HG03558 (cell line): ENCODE results near the gene TMCO4.
"Not testable (repeated sequence)": the region's sequence is repeated elsewhere in the genome, so short reads cannot be mapped to it uniquely, and the experiment has no call there.

ENCODE experiments used
- ATAC-seq: cut with Tn5 transposase; IDR thresholded peaks from one replicate; pipeline ENCODE4 v1.9.1; 2021; ENCODE audit warnings: moderate number of reproducible peaks; ENCODE audit not compliant: unreplicated experiment; ENCODE audit errors: extremely low read depth

The TMCO4 gene

GRCh38 chr1:19814244-19814661 is 14.5 kb upstream of the TMCO4 start:
- no peak for ATAC-seq

GRCh38 chr1:19813643-19813960 is 13.9 kb upstream of the TMCO4 start:
- ATAC-seq: no peak

- no peak for ATAC-seq
Observed at GRCh38 chr1:19812875-19813642, 13.3 kb upstream of the TMCO4 start.

- no peak for ATAC-seq
Observed at GRCh38 chr1:19811206-19811851, 11.6 kb upstream of the TMCO4 start.

- ATAC-seq: no peak
Observed at GRCh38 chr1:19809044-19809750, 9.5 kb upstream of the TMCO4 start.

- no peak for ATAC-seq
Observed at GRCh38 chr1:19808351-19808750, 8.6 kb upstream of the TMCO4 start.

- no peak for ATAC-seq
Observed at GRCh38 chr1:19804831-19805251, 5.1 kb upstream of the TMCO4 start.

GRCh38 chr1:19802269-19802668 is 2.6 kb upstream of the TMCO4 start:
- ATAC-seq: no peak

- ATAC-seq: no peak
Observed at GRCh38 chr1:19800076-19800804, 524 bp upstream of the TMCO4 start.

GRCh38 chr1:19798486-19799229 is 1.1 kb downstream of the TMCO4 start:
- ATAC-seq: no peak

GRCh38 chr1:19797827-19798226 is 1.9 kb downstream of the TMCO4 start:
- ATAC-seq: no peak

GRCh38 chr1:19794583-19794982 is 5.1 kb downstream of the TMCO4 start:
- no peak for ATAC-seq

- no peak for ATAC-seq
Observed at GRCh38 chr1:19793360-19794046, 6.2 kb downstream of the TMCO4 start.

GRCh38 chr1:19792237-19793002 is 7.3 kb downstream of the TMCO4 start:
- ATAC-seq: no peak

GRCh38 chr1:19790061-19790975 is 9.4 kb downstream of the TMCO4 start:
- not testable (repeated sequence) for ATAC-seq

GRCh38 chr1:19786988-19787423 is 12.7 kb downstream of the TMCO4 start:
- no peak for ATAC-seq

- ATAC-seq: no peak
Observed at GRCh38 chr1:19785660-19786059, 14.1 kb downstream of the TMCO4 start.
